HepG2 (cell line): ENCODE measurements around the gene CAPN13. TPM values are rescaled to one million over a fixed set of nuclear protein-coding genes. Genes with fewer than 3 reads are reported as not detected.

Experiments
- ATAC-seq: fragments of 200-7000 bp; cut with Tn5 transposase; 3 replicates; pipeline ENCODE4 v1.9.1; 2020; ENCODE audit warnings: mild to moderate bottlenecking, moderate library complexity
- BruUV-seq: library from RNA; stranded (reverse); fragments of 400-500 nt; replicated peaks from 2 replicates; lab custom pipeline; 2021; lab: Mats Ljungman, UMichigan
- CTCF ChIA-PET: fragments of 300-600 bp; formaldehyde crosslinking; extraction: SDS; loops from one replicate; lab custom pipeline; 2021; ENCODE audit warnings: low total read pairs, inconsistent platforms, low intra/inter-chr PET ratio; lab: Yijun Ruan, JAX
- POLR2A ChIA-PET: fragments of 350-600 bp; sonication (Branson Sonifier 250); formaldehyde crosslinking; loops from one replicate; lab custom pipeline; 2020; ENCODE audit warnings: antibody characterized with exemption, inconsistent platforms; lab: Yijun Ruan, JAX
- DNase-seq: peaks from one replicate; pipeline ENCODE4 v3.0.0-alpha.2; 2015; ENCODE audit warnings: low spot score
- FAIRE-seq: peaks from 3 replicates; lab custom pipeline; 2011; peaks lifted over from hg19 to GRCh38; lab: Jason Lieb, UNC
- H2AFZ ChIP-seq: one replicate; pipeline ENCODE4 v1.6.1; 2011; ENCODE audit warnings: low read length, inconsistent platforms
- H3K27ac ChIP-seq: fragments of 300-600 bp; 3 replicates; pipeline ENCODE4 v1.8.0; 2011; ENCODE audit warnings: mixed run types, mild to moderate bottlenecking, mixed read lengths, low read length, inconsistent platforms; ENCODE audit not compliant: insufficient read depth; ENCODE audit errors: extremely low read length
- H3K27me3 ChIP-seq, 2 experiments: fragments of 200-600 bp in 1 of 2; 2 replicates in 1 of 2; 3 replicates in 1 of 2; pipeline versions ENCODE4 v1.6.0 to v1.8.0; 2011; ENCODE audit warnings: low read length in 2 of 2, mild to moderate bottlenecking in 2 of 2, moderate library complexity in 2 of 2, inconsistent platforms in 1 of 2; ENCODE audit not compliant: insufficient read depth in 2 of 2, control insufficient read depth in 1 of 2
- H3K36me3 ChIP-seq, 2 experiments: fragments of 200-600 bp in 1 of 2; replicated peaks in 1 of 2; 2 replicates in 1 of 2; 3 replicates in 1 of 2; pipeline versions ENCODE4 v1.5.1 to v1.8.0; 2011; ENCODE audit warnings: low read length in 2 of 2, inconsistent platforms in 1 of 2; ENCODE audit not compliant: insufficient read depth in 2 of 2, control insufficient read depth in 1 of 2
- H3K4me1 ChIP-seq: 2 replicates; pipeline ENCODE4 v1.5.1; 2012; ENCODE audit warnings: low read length, inconsistent platforms; ENCODE audit not compliant: insufficient read depth
- H3K4me2 ChIP-seq: 2 replicates; pipeline ENCODE4 v1.6.0; 2011; ENCODE audit warnings: low read depth, low read length, inconsistent platforms
- H3K4me3 ChIP-seq, 3 experiments: fragments of 200-600 bp in 1 of 3; sonication (generic), shearing (Covaris generic) in 1 of 3; replicated peaks in 1 of 3; 2 replicates each; pipeline ENCODE4 v1.5.1; 2011 to 2016; ENCODE audit warnings: low read length in 3 of 3, inconsistent platforms in 2 of 3, low read depth in 2 of 3, mild to moderate bottlenecking in 2 of 3, control low read depth in 1 of 3, mixed read lengths in 1 of 3; ENCODE audit not compliant: insufficient read depth in 1 of 3
- H3K79me2 ChIP-seq: one replicate; pipeline ENCODE4 v1.6.1; 2011; ENCODE audit warnings: low read length, inconsistent platforms; ENCODE audit not compliant: insufficient read depth
- H3K9ac ChIP-seq: 2 replicates; pipeline ENCODE4 v1.6.0; 2011; ENCODE audit warnings: mild to moderate bottlenecking, low read depth, low read length, inconsistent platforms; ENCODE audit not compliant: insufficient read depth
- H3K9me3 ChIP-seq: 2 replicates; pipeline ENCODE4 v1.5.1; 2012; ENCODE audit warnings: mild to moderate bottlenecking, low read length
- H4K20me1 ChIP-seq: 2 replicates; pipeline ENCODE4 v1.6.0; 2011; ENCODE audit warnings: inconsistent platforms, mild to moderate bottlenecking, low read length, moderate library complexity; ENCODE audit not compliant: insufficient read depth
- ETV5 ChIP-seq: IDR thresholded peaks from 2 replicates; pipeline ENCODE4 v1.6.1; 2018; ENCODE audit warnings: missing biosample characterization, missing genetic modification reagents, inconsistent platforms, borderline replicate concordance
- EZH2 ChIP-seq: conservative IDR thresholded peaks from 2 replicates; pipeline ENCODE4 v1.6.1; 2012; ENCODE audit warnings: mild to moderate bottlenecking, low read depth, low read length, moderate library complexity
- HDAC1 ChIP-seq: sonication (generic); formaldehyde crosslinking; IDR thresholded peaks from 2 replicates; pipeline ENCODE4 v1.5.1; 2020; ENCODE audit warnings: mild to moderate bottlenecking, missing genetic modification reagents
- HNRNPH1 ChIP-seq: fragments of 200-400 bp; formaldehyde crosslinking; optimal IDR thresholded peaks from 2 replicates; pipeline ENCODE3; 2017; ENCODE audit warnings: mild to moderate bottlenecking, low read depth, low read length
- KAT7 ChIP-seq: IDR thresholded peaks from 2 replicates; pipeline ENCODE4 v1.6.1; 2018; ENCODE audit warnings: borderline replicate concordance, missing compliant biosample characterization
- LCORL ChIP-seq, 2 experiments: fragments of 450-650 bp in 1 of 2; sonication (generic) in 1 of 2; formaldehyde crosslinking in 1 of 2; IDR thresholded peaks; 2 replicates each; pipeline versions ENCODE4 v1.5.0 to v1.6.1; 2017 to 2020; ENCODE audit warnings: antibody characterized with exemption in 1 of 2, missing genetic modification reagents in 1 of 2
- MED8 ChIP-seq: sonication (generic); formaldehyde crosslinking; IDR thresholded peaks from 2 replicates; pipeline ENCODE4 v1.8.1; 2023; ENCODE audit warnings: mild to moderate bottlenecking, missing genetic modification reagents; ENCODE audit not compliant: insufficient replicate concordance
- RAD51 ChIP-seq: fragments of 450-650 bp; IDR thresholded peaks from 2 replicates; pipeline ENCODE4 v1.6.1; 2016; ENCODE audit warnings: borderline replicate concordance
- ZFP36 ChIP-seq: fragments of 150-350 bp; IDR thresholded peaks from 2 replicates; pipeline ENCODE4 v1.6.1; 2018; ENCODE audit warnings: borderline replicate concordance, low read length, low read depth; ENCODE audit not compliant: partially characterized antibody
- ZNF274 ChIP-seq: sonication (generic); formaldehyde crosslinking; IDR thresholded peaks from 2 replicates; pipeline ENCODE4 v1.5.1; 2020; ENCODE audit warnings: mild to moderate bottlenecking, missing genetic modification reagents
- WGBS: methylation state at CpG from one replicate; pipeline ENCODE4 v1.1.6; 2017; ENCODE audit warnings: low lambda C conversion rate; 5-methylcytosine and 5-hydroxymethylcytosine counted together
- in situ Hi-C: cut with HindIII; loops from 2 replicates; pipeline ENCODE4 v1.10.0; 2017; ENCODE audit warnings: low pct_unique_long_range_greater_than_20kb; ENCODE audit not compliant: extremely low pct_ligation_motif_present
- intact Hi-C: fragments of 100-400 bp; cut with micrococcal nuclease; formaldehyde crosslinking; loops from one replicate; pipeline ENCODE4 v1.10.0; 2022; ENCODE audit not compliant: unreplicated experiment
- polyA plus RNA-seq, 8 experiments: library from polyadenylated mRNA; depleted of rRNA in 3 of 8; stranded (reverse) in 7 of 8; unstranded in 1 of 8; fragments of >200 nt; fragmentation: Illumina TruSeq in 4 of 8; extraction: Trizol in 4 of 8; gene quantifications; 2 replicates each; pipeline versions ENCODE4 v1.2.1 to v1.2.3, GENCODE V29; 2011 to 2016; ENCODE audit warnings: low read depth in 4 of 8, missing spikeins in 1 of 8, mixed read lengths in 1 of 8; ENCODE audit not compliant: insufficient read depth in 1 of 8
- total RNA-seq, 5 experiments: library from RNA; depleted of rRNA; stranded (reverse); fragments of >200 nt; fragmentation: Illumina TruSeq; extraction: Trizol; gene quantifications; 2 replicates each; pipeline ENCODE4 v1.2.3, GENCODE V29; 2016; ENCODE audit warnings: low read depth in 1 of 5
- TF ChIP-seq, protein P1 (sequence below): sonication (generic); formaldehyde crosslinking; IDR thresholded peaks from 2 replicates; pipeline ENCODE4 v1.4.0; 2020; ENCODE audit warnings: missing genetic modification reagents, borderline replicate concordance
- TF ChIP-seq, protein P2 (sequence below): sonication (generic); formaldehyde crosslinking; IDR thresholded peaks from 2 replicates; pipeline ENCODE4 v1.4.0; 2020; ENCODE audit warnings: missing genetic modification reagents, borderline replicate concordance

Gene CAPN13
- total and polyA plus RNA-seq, 2 of the 13 experiments (the other 11 are each of a cell fraction or from before 2014, with no cell fraction given) = not detected

DNA sequence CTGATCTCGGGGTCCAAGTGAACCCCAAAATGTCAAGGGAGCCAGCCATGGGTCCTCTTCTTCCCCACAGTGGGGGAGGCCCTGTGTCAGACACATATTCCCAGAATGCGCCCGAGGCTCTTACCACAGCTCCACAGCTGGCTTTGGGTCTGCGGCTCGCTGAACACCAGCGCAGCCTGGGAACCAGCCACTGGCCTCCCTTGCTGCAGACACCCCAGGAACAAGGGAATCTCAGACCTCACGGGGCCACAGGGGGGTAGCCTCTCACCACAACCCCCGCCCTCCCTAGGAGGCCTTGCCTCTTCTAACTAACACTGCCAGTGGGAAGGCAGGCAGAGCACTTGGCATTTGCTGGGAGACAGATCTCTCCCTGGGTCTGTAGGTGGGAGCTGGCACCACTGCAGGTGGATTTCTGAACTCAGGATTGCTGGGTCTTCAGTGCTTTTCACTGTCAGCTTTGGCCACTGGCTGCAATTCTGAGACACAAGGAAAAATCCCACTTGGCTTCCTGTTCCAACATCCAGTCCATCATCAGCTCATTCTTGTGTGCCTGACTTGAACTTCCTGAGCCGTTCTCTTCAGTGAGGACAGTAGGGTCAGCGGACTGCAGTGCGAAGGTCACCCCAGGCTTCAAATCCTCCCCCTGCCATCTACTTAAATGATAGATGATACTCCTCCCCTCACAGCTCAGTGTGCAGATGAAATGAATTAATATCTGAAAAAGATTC lies 128.7 kb downstream of the CAPN13 start:
- POLR2A ChIA-PET = no interaction called here
- in situ Hi-C loops (no loop called here), intact Hi-C loops (loop anchor here (5.0 to 10.0 kb wide), 2 partner anchors 116 to 244 kb away; no protein-coding TSS in a partner anchor)
- Histone ChIP-seq H3K36me3 (no peaks in the 10 kb centered on the region), H3K79me2 (no peaks in the 10 kb centered on the region), H3K27me3 (peaks cover 0 to 16% of the 10 kb centered on the region in 2 experiments; a peak in 4 of 5 replicates), H3K4me1 (no peaks in the 10 kb centered on the region), H3K4me2 (no peak overlapping the region), H4K20me1 (no peaks in the 10 kb centered on the region), H3K9ac (no peak overlapping the region), H3K27ac (no peak overlapping the region), H2AFZ (no peak overlapping the region), H3K4me3 (no peak overlapping the region), H3K9me3 (no peaks in the 10 kb centered on the region)
- TF ChIP-seq, protein P1, sequence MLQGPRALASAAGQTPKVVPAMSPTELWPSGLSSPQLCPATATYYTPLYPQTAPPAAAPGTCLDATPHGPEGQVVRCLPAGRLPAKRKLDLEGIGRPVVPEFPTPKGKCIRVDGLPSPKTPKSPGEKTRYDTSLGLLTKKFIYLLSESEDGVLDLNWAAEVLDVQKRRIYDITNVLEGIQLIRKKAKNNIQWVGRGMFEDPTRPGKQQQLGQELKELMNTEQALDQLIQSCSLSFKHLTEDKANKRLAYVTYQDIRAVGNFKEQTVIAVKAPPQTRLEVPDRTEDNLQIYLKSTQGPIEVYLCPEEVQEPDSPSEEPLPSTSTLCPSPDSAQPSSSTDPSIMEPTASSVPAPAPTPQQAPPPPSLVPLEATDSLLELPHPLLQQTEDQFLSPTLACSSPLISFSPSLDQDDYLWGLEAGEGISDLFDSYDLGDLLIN (CRISPR knock-in tag) = no peak
- TF ChIP-seq LCORL (IDR thresholded peaks at IDR 0.05) = no peak
- no peak for TF ChIP-seq LCORL (CRISPR knock-in tag; IDR thresholded peaks at IDR 0.05)
- no peak for TF ChIP-seq RAD51
- TF ChIP-seq HDAC1 = no peak
- TF ChIP-seq KAT7 (CRISPR knock-in tag) = no peak
- no peak for TF ChIP-seq HNRNPH1
- TF ChIP-seq, protein P2, sequence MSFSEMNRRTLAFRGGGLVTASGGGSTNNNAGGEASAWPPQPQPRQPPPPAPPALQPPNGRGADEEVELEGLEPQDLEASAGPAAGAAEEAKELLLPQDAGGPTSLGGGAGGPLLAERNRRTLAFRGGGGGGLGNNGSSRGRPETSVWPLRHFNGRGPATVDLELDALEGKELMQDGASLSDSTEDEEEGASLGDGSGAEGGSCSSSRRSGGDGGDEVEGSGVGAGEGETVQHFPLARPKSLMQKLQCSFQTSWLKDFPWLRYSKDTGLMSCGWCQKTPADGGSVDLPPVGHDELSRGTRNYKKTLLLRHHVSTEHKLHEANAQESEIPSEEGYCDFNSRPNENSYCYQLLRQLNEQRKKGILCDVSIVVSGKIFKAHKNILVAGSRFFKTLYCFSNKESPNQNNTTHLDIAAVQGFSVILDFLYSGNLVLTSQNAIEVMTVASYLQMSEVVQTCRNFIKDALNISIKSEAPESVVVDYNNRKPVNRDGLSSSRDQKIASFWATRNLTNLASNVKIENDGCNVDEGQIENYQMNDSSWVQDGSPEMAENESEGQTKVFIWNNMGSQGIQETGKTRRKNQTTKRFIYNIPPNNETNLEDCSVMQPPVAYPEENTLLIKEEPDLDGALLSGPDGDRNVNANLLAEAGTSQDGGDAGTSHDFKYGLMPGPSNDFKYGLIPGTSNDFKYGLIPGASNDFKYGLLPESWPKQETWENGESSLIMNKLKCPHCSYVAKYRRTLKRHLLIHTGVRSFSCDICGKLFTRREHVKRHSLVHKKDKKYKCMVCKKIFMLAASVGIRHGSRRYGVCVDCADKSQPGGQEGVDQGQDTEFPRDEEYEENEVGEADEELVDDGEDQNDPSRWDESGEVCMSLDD (CRISPR knock-in tag) = no peak
- no peak for TF ChIP-seq EZH2
- TF ChIP-seq ZFP36 = no peak
- TF ChIP-seq ZNF274 = no peak
- TF ChIP-seq ETV5 = no peak
- no peak for TF ChIP-seq MED8 (CRISPR knock-in tag)
- DNase-seq = no peak
- BruUV-seq = no TSS peak
- no peak for FAIRE-seq
- CTCF ChIA-PET = no interaction called here
- ATAC-seq = no peak; the same call in none of the 3 replicates
- WGBS = 2% methylated on average over 4 of the region's 11 CpGs
